IMR-90 (cell line): ENCODE measurements around the gene KIF6. TPM values are rescaled to one million over a fixed set of nuclear protein-coding genes. Genes with fewer than 3 reads are reported as not detected.

Experiments
- ATAC-seq: fragments of 200-7000 bp; cut with Tn5 transposase; 2 replicates; pipeline ENCODE4 v1.9.1; 2020; ENCODE audit warnings: low read depth, mild to moderate bottlenecking, moderate library complexity
- BruUV-seq: library from RNA; stranded (reverse); fragments of 400-500 nt; replicated peaks from 2 replicates; lab custom pipeline; 2021; lab: Mats Ljungman, UMichigan
- CTCF ChIA-PET: fragments of 300-600 bp; formaldehyde crosslinking; extraction: SDS; loops from one replicate; lab custom pipeline; 2021; ENCODE audit warnings: antibody characterized with exemption; lab: Yijun Ruan, JAX
- POLR2A ChIA-PET: fragments of 300-600 bp; sonication (Branson Sonifier 250); formaldehyde crosslinking; loops from one replicate; lab custom pipeline; 2022; ENCODE audit warnings: antibody characterized with exemption; ENCODE audit not compliant: unreplicated experiment; lab: Charles Lee
- DNase-seq: peaks from one replicate; pipeline ENCODE4 v3.0.0; 2013
- H2AFZ ChIP-seq: replicated peaks from 2 replicates; pipeline ENCODE3; 2013; ENCODE audit warnings: low read length, mild to moderate bottlenecking; ENCODE audit not compliant: poor library complexity
- H2AK5ac ChIP-seq: 2 replicates; pipeline ENCODE4 v1.6.1; 2013; ENCODE audit warnings: low read depth, low read length, inconsistent platforms
- H2AK9ac ChIP-seq: replicated peaks from 2 replicates; pipeline ENCODE3; 2013; ENCODE audit warnings: mild to moderate bottlenecking, low read depth, low read length, moderate library complexity; ENCODE audit not compliant: poor library complexity
- H2BK120ac ChIP-seq: 2 replicates; pipeline ENCODE4 v1.6.1; 2013; ENCODE audit warnings: low read depth, low read length, inconsistent platforms
- H2BK15ac ChIP-seq: 3 replicates; pipeline ENCODE4 v1.6.1; 2013; ENCODE audit warnings: low read depth, low read length, inconsistent platforms
- H2BK20ac ChIP-seq: 2 replicates; pipeline ENCODE4 v1.6.1; 2013; ENCODE audit warnings: low read depth, mild to moderate bottlenecking, inconsistent platforms, low read length, moderate library complexity
- H2BK5ac ChIP-seq: 2 replicates; pipeline ENCODE4 v1.6.1; 2013; ENCODE audit warnings: mild to moderate bottlenecking, low read depth, low read length, inconsistent platforms; ENCODE audit not compliant: poor library complexity, severe bottlenecking
- H3K14ac ChIP-seq: replicated peaks from 2 replicates; pipeline ENCODE4 v1.6.1; 2013; ENCODE audit warnings: low read depth, low read length, inconsistent platforms
- H3K18ac ChIP-seq: 2 replicates; pipeline ENCODE4 v1.6.1; 2013; ENCODE audit warnings: low read depth, low read length, control low read depth
- H3K23ac ChIP-seq: 2 replicates; pipeline ENCODE4 v1.6.1; 2013; ENCODE audit warnings: low read depth, low read length, inconsistent platforms
- H3K27ac ChIP-seq: 2 replicates; pipeline ENCODE4 v1.5.1; 2013; ENCODE audit warnings: mild to moderate bottlenecking, control low read depth, low read length; ENCODE audit not compliant: insufficient read depth
- H3K27me3 ChIP-seq: 2 replicates; pipeline ENCODE4 v1.6.1; 2013; ENCODE audit warnings: low read length; ENCODE audit not compliant: control insufficient read depth, insufficient read depth
- H3K36me3 ChIP-seq: 2 replicates; pipeline ENCODE4 v1.6.1; 2013; ENCODE audit warnings: low read length, mixed read lengths; ENCODE audit not compliant: control insufficient read depth, insufficient read depth
- H3K4ac ChIP-seq: 2 replicates; pipeline ENCODE4 v1.6.1; 2013; ENCODE audit warnings: low read depth, low read length, inconsistent platforms
- H3K4me1 ChIP-seq: 2 replicates; pipeline ENCODE4 v1.6.1; 2013; ENCODE audit warnings: low read length, mixed read lengths; ENCODE audit not compliant: control insufficient read depth, insufficient read depth
- H3K4me2 ChIP-seq: 2 replicates; pipeline ENCODE4 v1.6.1; 2013; ENCODE audit warnings: low read depth, mild to moderate bottlenecking, control low read depth, low read length, moderate library complexity
- H3K4me3 ChIP-seq: 2 replicates; pipeline ENCODE4 v1.5.1; 2013; ENCODE audit warnings: low read depth, mild to moderate bottlenecking, control low read depth, low read length, moderate library complexity; ENCODE audit not compliant: insufficient read depth
- H3K56ac ChIP-seq: 2 replicates; pipeline ENCODE4 v1.6.1; 2013; ENCODE audit warnings: low read length, inconsistent platforms; ENCODE audit not compliant: insufficient read depth; ENCODE audit errors: extremely low read depth
- H3K79me1 ChIP-seq, 2 experiments: 2 replicates each; pipeline ENCODE4 v1.6.1; 2013; ENCODE audit warnings: low read length in 2 of 2, inconsistent platforms in 1 of 2, low read depth in 1 of 2
- H3K9ac ChIP-seq: 2 replicates; pipeline ENCODE4 v1.6.1; 2013; ENCODE audit warnings: low read depth, low read length, control low read depth
- H3K9me1 ChIP-seq: 2 replicates; pipeline ENCODE4 v1.6.1; 2013; ENCODE audit warnings: low read length, inconsistent platforms; ENCODE audit not compliant: insufficient read depth
- H3K9me3 ChIP-seq: 2 replicates; pipeline ENCODE4 v1.6.1; 2013; ENCODE audit warnings: low read length; ENCODE audit not compliant: control insufficient read depth, insufficient read depth
- H4K20me1 ChIP-seq: 2 replicates; pipeline ENCODE4 v1.6.1; 2013; ENCODE audit warnings: low read length, inconsistent platforms; ENCODE audit not compliant: insufficient read depth
- H4K5ac ChIP-seq: 2 replicates; pipeline ENCODE4 v1.6.1; 2013; ENCODE audit warnings: mild to moderate bottlenecking, low read depth, low read length, control low read depth
- H4K8ac ChIP-seq, 2 experiments: 2 replicates each; pipeline ENCODE4 v1.6.1; 2013; ENCODE audit warnings: low read depth in 2 of 2, low read length in 2 of 2, control low read depth in 1 of 2, inconsistent platforms in 1 of 2
- H4K91ac ChIP-seq: 2 replicates; pipeline ENCODE4 v1.6.1; 2013; ENCODE audit warnings: low read depth, low read length, inconsistent platforms; ENCODE audit not compliant: insufficient read depth
- BHLHE40 ChIP-seq: fragments of 150-350 bp; IDR thresholded peaks from 2 replicates; pipeline ENCODE4 v1.6.1; 2016; ENCODE audit warnings: mild to moderate bottlenecking, low read depth, low read length
- CEBPB ChIP-seq: IDR thresholded peaks from 2 replicates; pipeline ENCODE4 v1.6.1; 2012; ENCODE audit warnings: low read depth, low read length, improper control_type of control experiment
- CHD1 ChIP-seq: IDR thresholded peaks from 2 replicates; pipeline ENCODE4 v1.6.1; 2012; ENCODE audit warnings: low read depth, low read length, improper control_type of control experiment
- FOS ChIP-seq: fragments of 150-350 bp; IDR thresholded peaks from 2 replicates; pipeline ENCODE4 v1.6.1; 2016; ENCODE audit warnings: low read depth, low read length
- MAFK ChIP-seq: IDR thresholded peaks from 2 replicates; pipeline ENCODE4 v1.6.1; 2012; ENCODE audit warnings: low read depth, low read length, improper control_type of control experiment
- MAZ ChIP-seq: IDR thresholded peaks from 2 replicates; pipeline ENCODE4 v1.6.1; 2012; ENCODE audit warnings: low read depth, mild to moderate bottlenecking, low read length, improper control_type of control experiment, moderate library complexity, borderline replicate concordance
- MXI1 ChIP-seq: IDR thresholded peaks from 2 replicates; pipeline ENCODE4 v1.6.1; 2012; ENCODE audit warnings: low read depth, mild to moderate bottlenecking, low read length, moderate library complexity, borderline replicate concordance
- NFE2L2 ChIP-seq: fragments of 150-350 bp; IDR thresholded peaks from 2 replicates; pipeline ENCODE4 v1.6.1; 2016; ENCODE audit warnings: low read depth, mild to moderate bottlenecking, low read length
- POLR2A ChIP-seq: IDR thresholded peaks from 2 replicates; pipeline ENCODE4 v1.6.1; 2012; ENCODE audit warnings: mild to moderate bottlenecking, low read depth, low read length
- RAD21 ChIP-seq: IDR thresholded peaks from 2 replicates; pipeline ENCODE4 v1.6.1; 2012; ENCODE audit warnings: low read length, improper control_type of control experiment
- RCOR1 ChIP-seq: IDR thresholded peaks from 2 replicates; pipeline ENCODE4 v1.6.1; 2012; ENCODE audit warnings: mild to moderate bottlenecking, low read length, improper control_type of control experiment; ENCODE audit not compliant: insufficient replicate concordance
- RFX5 ChIP-seq: IDR thresholded peaks from 2 replicates; pipeline ENCODE4 v1.8.0; 2012; ENCODE audit warnings: low read depth, mild to moderate bottlenecking, low read length, moderate library complexity
- SMC3 ChIP-seq: fragments of 150-350 bp; IDR thresholded peaks from 2 replicates; pipeline ENCODE4 v1.6.1; 2016; ENCODE audit warnings: low read depth, mild to moderate bottlenecking, antibody characterized with exemption, low read length, moderate library complexity
- WGBS, 2 experiments: methylation state at CpG; one replicate each; pipeline versions ENCODE4 v1.1.5 to v1.1.7; 2013; ENCODE audit warnings: missing lambda C conversion rate in 2 of 2; ENCODE audit not compliant: insufficient read length in 1 of 2; ENCODE audit errors: extremely low coverage in 2 of 2; 5-methylcytosine and 5-hydroxymethylcytosine counted together
- dilution Hi-C: fragments of 300-500 bp; cut with HindIII; formaldehyde crosslinking; loops from one replicate; pipeline ENCODE4 v1.14.3; 2018; ENCODE audit warnings: low sequenced_read_pairs; ENCODE audit not compliant: unreplicated experiment
- in situ Hi-C: fragments of 300-500 bp; cut with MboI; formaldehyde crosslinking; loops from 3 replicates; pipeline ENCODE4 v1.14.3; 2019; ENCODE audit warnings: low sequenced_read_pairs, inconsistent platforms, mixed read lengths
- intact Hi-C: fragments of 100-400 bp; cut with micrococcal nuclease; formaldehyde crosslinking; loops from 2 replicates; pipeline ENCODE4 v1.10.0; 2022
- polyA plus RNA-seq, 3 experiments: library from polyadenylated mRNA; depleted of rRNA; stranded (reverse); fragments of >200 nt; gene quantifications; 2 replicates each; pipeline ENCODE4 v1.2.3, GENCODE V29; 2012; ENCODE audit warnings: low replicate concordance in 1 of 3
- total RNA-seq: library from RNA; depleted of rRNA; stranded (reverse); fragments of >200 nt; gene quantifications from 2 replicates; pipeline ENCODE4 v1.2.3, GENCODE V29; 2012
- TF ChIP-seq, protein P1 (sequence below): fragments of 150-350 bp; IDR thresholded peaks from 2 replicates; pipeline ENCODE4 v1.6.1; 2016; ENCODE audit warnings: low read depth, mild to moderate bottlenecking, low read length, moderate library complexity, borderline replicate concordance
- TF ChIP-seq, protein P2 (sequence below): conservative IDR thresholded peaks from 2 replicates; pipeline ENCODE4 v1.5.1; 2012; ENCODE audit warnings: mild to moderate bottlenecking, low read depth, low read length, improper control_type of control experiment
- TF ChIP-seq, protein P3 (sequence below): fragments of 150-350 bp; IDR thresholded peaks from 2 replicates; pipeline ENCODE4 v1.6.1; 2017; ENCODE audit warnings: mild to moderate bottlenecking, antibody characterized with exemption, low read length, low read depth

The KIF6 gene
- total and polyA plus RNA-seq, 2 of the 4 experiments (the other 2 are of a cell fraction), result under 0.01 to 0.10 TPM

GRCh38 chr6:39617520-39617919 is 107.7 kb downstream of the KIF6 start:
- Histone ChIP-seq H4K8ac (no peak overlapping the region), H4K5ac (no peak overlapping the region), H4K91ac (no peak overlapping the region), H2BK5ac (no peak overlapping the region), H3K4ac (no peak overlapping the region), H2AK9ac (no peak overlapping the region), H4K20me1 (no peaks in the 10 kb centered on the region), H3K4me1 (no peaks in the 10 kb centered on the region), H3K9me3 (no peaks in the 10 kb centered on the region), H2BK120ac (no peak overlapping the region), H3K4me3 (no peak overlapping the region), H3K4me2 (no peak overlapping the region), H3K79me1 (no peaks in the 10 kb centered on the region), H2BK20ac (no peak overlapping the region), H3K27ac (no peak overlapping the region), H3K18ac (no peak overlapping the region), H2AFZ (no peak overlapping the region), H3K27me3 (no peaks in the 10 kb centered on the region), H3K14ac (no peak overlapping the region), H3K56ac (no peak overlapping the region), H2AK5ac (no peak overlapping the region), H3K23ac (no peak overlapping the region), H3K36me3 (no peaks in the 10 kb centered on the region), H3K9me1 (no peaks in the 10 kb centered on the region), H3K9ac (no peak overlapping the region), H2BK15ac (no peak overlapping the region)
- intact Hi-C loops, result no loop called here
- DNase-seq, result no peak
- WGBS, 2 experiments, result no CpG with 5 or more reads among the region's 3 CpGs
- dilution Hi-C loops, result no loop called here
- in situ Hi-C loops, result no loop called here
- CTCF ChIA-PET, result no interaction called here
- BruUV-seq, result no TSS peak
- ATAC-seq, result no peak
- TF ChIP-seq RCOR1, result no peak
- no peak for TF ChIP-seq MAZ
- TF ChIP-seq, protein P1, sequence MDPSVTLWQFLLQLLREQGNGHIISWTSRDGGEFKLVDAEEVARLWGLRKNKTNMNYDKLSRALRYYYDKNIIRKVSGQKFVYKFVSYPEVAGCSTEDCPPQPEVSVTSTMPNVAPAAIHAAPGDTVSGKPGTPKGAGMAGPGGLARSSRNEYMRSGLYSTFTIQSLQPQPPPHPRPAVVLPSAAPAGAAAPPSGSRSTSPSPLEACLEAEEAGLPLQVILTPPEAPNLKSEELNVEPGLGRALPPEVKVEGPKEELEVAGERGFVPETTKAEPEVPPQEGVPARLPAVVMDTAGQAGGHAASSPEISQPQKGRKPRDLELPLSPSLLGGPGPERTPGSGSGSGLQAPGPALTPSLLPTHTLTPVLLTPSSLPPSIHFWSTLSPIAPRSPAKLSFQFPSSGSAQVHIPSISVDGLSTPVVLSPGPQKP, result no peak
- TF ChIP-seq BHLHE40, result no peak
- TF ChIP-seq MAFK, result no peak
- TF ChIP-seq, protein P2, sequence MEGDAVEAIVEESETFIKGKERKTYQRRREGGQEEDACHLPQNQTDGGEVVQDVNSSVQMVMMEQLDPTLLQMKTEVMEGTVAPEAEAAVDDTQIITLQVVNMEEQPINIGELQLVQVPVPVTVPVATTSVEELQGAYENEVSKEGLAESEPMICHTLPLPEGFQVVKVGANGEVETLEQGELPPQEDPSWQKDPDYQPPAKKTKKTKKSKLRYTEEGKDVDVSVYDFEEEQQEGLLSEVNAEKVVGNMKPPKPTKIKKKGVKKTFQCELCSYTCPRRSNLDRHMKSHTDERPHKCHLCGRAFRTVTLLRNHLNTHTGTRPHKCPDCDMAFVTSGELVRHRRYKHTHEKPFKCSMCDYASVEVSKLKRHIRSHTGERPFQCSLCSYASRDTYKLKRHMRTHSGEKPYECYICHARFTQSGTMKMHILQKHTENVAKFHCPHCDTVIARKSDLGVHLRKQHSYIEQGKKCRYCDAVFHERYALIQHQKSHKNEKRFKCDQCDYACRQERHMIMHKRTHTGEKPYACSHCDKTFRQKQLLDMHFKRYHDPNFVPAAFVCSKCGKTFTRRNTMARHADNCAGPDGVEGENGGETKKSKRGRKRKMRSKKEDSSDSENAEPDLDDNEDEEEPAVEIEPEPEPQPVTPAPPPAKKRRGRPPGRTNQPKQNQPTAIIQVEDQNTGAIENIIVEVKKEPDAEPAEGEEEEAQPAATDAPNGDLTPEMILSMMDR, result no peak
- TF ChIP-seq RFX5, result no peak
- TF ChIP-seq POLR2A, result no peak
- TF ChIP-seq FOS, result no peak
- TF ChIP-seq SMC3, result no peak
- TF ChIP-seq RAD21, result no peak
- no peak for TF ChIP-seq MXI1
- TF ChIP-seq, protein P3, sequence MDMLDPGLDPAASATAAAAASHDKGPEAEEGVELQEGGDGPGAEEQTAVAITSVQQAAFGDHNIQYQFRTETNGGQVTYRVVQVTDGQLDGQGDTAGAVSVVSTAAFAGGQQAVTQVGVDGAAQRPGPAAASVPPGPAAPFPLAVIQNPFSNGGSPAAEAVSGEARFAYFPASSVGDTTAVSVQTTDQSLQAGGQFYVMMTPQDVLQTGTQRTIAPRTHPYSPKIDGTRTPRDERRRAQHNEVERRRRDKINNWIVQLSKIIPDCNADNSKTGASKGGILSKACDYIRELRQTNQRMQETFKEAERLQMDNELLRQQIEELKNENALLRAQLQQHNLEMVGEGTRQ, result no peak
- TF ChIP-seq CHD1, result no peak
- no peak for TF ChIP-seq CEBPB
- no peak for TF ChIP-seq NFE2L2
- POLR2A ChIA-PET, result no interaction called here
